GM12878 (cell line): ENCODE measurements around the gene CDH10. TPM values are rescaled to one million over a fixed set of nuclear protein-coding genes. Genes with fewer than 3 reads are reported as not detected.

Experiments used
- ATAC-seq: fragments of 200-7000 bp; cut with Tn5 transposase; 3 replicates; pipeline ENCODE4 v1.9.1; 2020; ENCODE audit warnings: mild to moderate bottlenecking, moderate library complexity
- BruUV-seq: library from RNA; stranded (reverse); fragments of 400-500 nt; replicated peaks from 2 replicates; lab custom pipeline; 2021; lab: Mats Ljungman, UMichigan
- CTCF ChIA-PET: fragments of 300-600 bp; sonication (Branson Sonifier 250); formaldehyde crosslinking; extraction: SDS; loops from one replicate; lab custom pipeline; 2021; ENCODE audit warnings: inconsistent platforms; lab: Yijun Ruan, JAX
- POLR2A ChIA-PET: fragments of 350-600 bp; formaldehyde crosslinking; extraction: SDS; loops from one replicate; lab custom pipeline; 2021; ENCODE audit warnings: inconsistent platforms; lab: Charles Lee
- RAD21 ChIA-PET: fragments of 300-600 bp; sonication (Branson Sonifier 250); formaldehyde crosslinking; loops from one replicate; lab custom pipeline; 2023; ENCODE audit warnings: antibody characterized with exemption; ENCODE audit not compliant: unreplicated experiment; lab: Charles Lee
- SMC1A ChIA-PET: fragments of 300-600 bp; sonication (Branson Sonifier 250); formaldehyde crosslinking; loops from one replicate; lab custom pipeline; 2023; ENCODE audit not compliant: unreplicated experiment, uncharacterized antibody; lab: Charles Lee
- DNase-seq: peaks from one replicate; pipeline ENCODE4 v3.0.0-alpha.2; 2011; ENCODE audit warnings: low read depth, low spot score
- FAIRE-seq: peaks from 3 replicates; lab custom pipeline; 2011; peaks lifted over from hg19 to GRCh38; lab: Jason Lieb, UNC
- H2AFZ ChIP-seq: 2 replicates; pipeline ENCODE4 v1.6.0; 2011; ENCODE audit warnings: low read depth, low read length, control low read depth; ENCODE audit not compliant: control insufficient read depth
- H3K27ac ChIP-seq: 2 replicates; pipeline ENCODE4 v1.5.1; 2011; ENCODE audit warnings: control low read depth; ENCODE audit not compliant: control insufficient read depth, insufficient read depth
- H3K27me3 ChIP-seq, 2 experiments: replicated peaks in 1 of 2; 2 replicates each; pipeline versions ENCODE4 v1.6.0 to v1.6.1; 2011; ENCODE audit warnings: low read length in 1 of 2; ENCODE audit not compliant: control insufficient read depth in 2 of 2, insufficient read depth in 2 of 2
- H3K36me3 ChIP-seq, 2 experiments: 2 replicates each; pipeline ENCODE4 v1.5.1; 2011; ENCODE audit warnings: low read length in 1 of 2; ENCODE audit not compliant: control insufficient read depth in 2 of 2, insufficient read depth in 2 of 2
- H3K4me1 ChIP-seq: 2 replicates; pipeline ENCODE4 v1.6.1; 2011; ENCODE audit warnings: mild to moderate bottlenecking, low read length, moderate library complexity, mixed read lengths; ENCODE audit not compliant: control insufficient read depth, insufficient read depth
- H3K4me2 ChIP-seq: 2 replicates; pipeline ENCODE4 v1.6.0; 2011; ENCODE audit warnings: control low read depth; ENCODE audit not compliant: control insufficient read depth, insufficient read depth
- H3K4me3 ChIP-seq: fragments of 200-600 bp; sonication (generic); 2 replicates; pipeline ENCODE4 v1.5.1; 2016
- H3K79me2 ChIP-seq: 2 replicates; pipeline ENCODE4 v1.6.0; 2011; ENCODE audit warnings: low read length; ENCODE audit not compliant: control insufficient read depth, insufficient read depth
- H3K9ac ChIP-seq: 2 replicates; pipeline ENCODE4 v1.8.0; 2011; ENCODE audit warnings: low read length, control low read depth, mixed read lengths; ENCODE audit not compliant: control insufficient read depth, insufficient read depth
- H3K9me3 ChIP-seq: replicated peaks from 3 replicates; pipeline ENCODE4 v1.5.1; 2011; ENCODE audit warnings: mild to moderate bottlenecking, low read length; ENCODE audit not compliant: control insufficient read depth, insufficient read depth
- H4K20me1 ChIP-seq: 2 replicates; pipeline ENCODE4 v1.6.0; 2011; ENCODE audit not compliant: control insufficient read depth, insufficient read depth
- BACH1 ChIP-seq: fragments of 450-650 bp; IDR thresholded peaks from 2 replicates; pipeline ENCODE4 v1.6.1; 2017; ENCODE audit warnings: mild to moderate bottlenecking, borderline replicate concordance
- CBX3 ChIP-seq: fragments of 200-600 bp; sonication (generic); IDR thresholded peaks from 2 replicates; pipeline ENCODE4 v1.6.1; 2016; ENCODE audit warnings: low read depth, borderline replicate concordance
- EED ChIP-seq: sonication (generic); IDR thresholded peaks from 2 replicates; pipeline ENCODE4 v1.6.1; 2016; ENCODE audit warnings: antibody characterized with exemption, low read depth
- EZH2 ChIP-seq: IDR thresholded peaks from 2 replicates; pipeline ENCODE4 v1.6.1; 2012; ENCODE audit warnings: low read depth, mild to moderate bottlenecking, control low read depth, inconsistent platforms, low read length, borderline replicate concordance; ENCODE audit not compliant: control insufficient read depth
- MTA3 ChIP-seq: IDR thresholded peaks from 2 replicates; pipeline ENCODE4 v1.6.1; 2012; ENCODE audit warnings: low read length, inconsistent platforms, borderline replicate concordance
- MYC ChIP-seq: IDR thresholded peaks from 2 replicates; pipeline ENCODE4 v1.6.1; 2011; ENCODE audit warnings: mild to moderate bottlenecking, low read length, moderate library complexity, inconsistent platforms; ENCODE audit not compliant: insufficient read depth, insufficient replicate concordance, insufficient read length, severe bottlenecking
- NFIC ChIP-seq: IDR thresholded peaks from 2 replicates; pipeline ENCODE4 v1.6.1; 2012; ENCODE audit warnings: low read depth, mild to moderate bottlenecking, inconsistent platforms, low read length, moderate library complexity
- STAT1 ChIP-seq: fragments of 450-650 bp; conservative IDR thresholded peaks from 2 replicates; pipeline ENCODE4 v1.6.1; 2014; ENCODE audit warnings: antibody characterized with exemption, mild to moderate bottlenecking
- WGBS: methylation state at CpG from one replicate; pipeline ENCODE4 v1.1.6; 2016; ENCODE audit warnings: low lambda C conversion rate; ENCODE audit not compliant: insufficient replicate concordance, insufficient coverage; ENCODE audit errors: missing lambda C conversion rate; 5-methylcytosine and 5-hydroxymethylcytosine counted together
- in situ Hi-C: fragments of 300-500 bp; cut with MboI; formaldehyde crosslinking; loops from 9 replicates; pipeline ENCODE4 v1.14.3; 2018; ENCODE audit warnings: mixed read lengths
- intact Hi-C: fragments of 100-400 bp; cut with micrococcal nuclease; formaldehyde crosslinking; loops from one replicate; pipeline ENCODE4 v1.14.2; 2022; ENCODE audit not compliant: unreplicated experiment
- polyA plus RNA-seq, 11 experiments: library from polyadenylated mRNA; depleted of rRNA in 4 of 11; unstranded in 6 of 11; stranded (reverse) in 5 of 11; fragments of >200 nt; fragmentation: Nextera tagmentation in 4 of 11; fragmentation: Illumina TruSeq in 1 of 11; extraction: Ambion mirVana in 4 of 11; extraction: Trizol in 1 of 11; gene quantifications; 1 replicate in 1 of 11; 2 replicates in 10 of 11; pipeline versions ENCODE4 v1.2.1 to v1.2.3, GENCODE V29; 2011 to 2016; ENCODE audit warnings: inconsistent platforms in 2 of 11, missing spikeins in 2 of 11, low read depth in 1 of 11
- total RNA-seq, 4 experiments: library from RNA; depleted of rRNA in 3 of 4; stranded (reverse); fragments of >200 nt in 3 of 4; fragmentation: Illumina TruSeq in 1 of 4; extraction: Trizol in 1 of 4; gene quantifications; 2 replicates each; pipeline versions ENCODE4 v1.2.1 to v1.2.3, GENCODE V29; 2013 to 2021
- TF ChIP-seq, protein P1 (sequence below): fragments of 450-650 bp; formaldehyde crosslinking; IDR thresholded peaks from 2 replicates; pipeline ENCODE4 v1.4.0; 2022; ENCODE audit warnings: mild to moderate bottlenecking, moderate library complexity

Gene CDH10
- total and polyA plus RNA-seq, 10 of the 15 experiments (the other 5 are each of a cell fraction or from before 2014, with no cell fraction given) = 0.04 to 0.05 TPM; not detected in 8

DNA sequence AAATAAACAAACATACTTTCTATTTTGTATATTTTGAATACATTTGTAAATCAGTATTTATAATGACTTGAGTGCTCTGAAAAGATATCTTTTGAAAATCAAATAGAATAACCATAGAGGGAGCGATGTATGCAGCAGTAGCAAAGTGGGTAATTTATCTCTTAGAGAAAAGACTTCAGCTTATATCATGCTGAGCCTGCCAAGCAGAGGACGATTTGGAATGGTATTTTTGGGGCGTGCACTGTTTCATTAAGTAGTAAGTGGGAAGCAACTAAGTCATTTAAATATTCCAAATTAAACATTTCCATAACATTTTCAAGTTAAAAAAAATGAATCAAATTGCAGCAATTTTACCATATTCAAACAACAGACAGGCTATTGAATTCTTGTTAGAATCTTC, 147.6 kb downstream of the CDH10 start:
- Histone ChIP-seq H3K27ac (no peak overlapping the region), H3K4me3 (no peak overlapping the region), H3K4me1 (no peaks in the 10 kb centered on the region), H3K9me3 (no peaks in the 10 kb centered on the region), H3K9ac (no peak overlapping the region), H3K36me3 (no peaks in the 10 kb centered on the region), H2AFZ (no peak overlapping the region), H4K20me1 (no peaks in the 10 kb centered on the region), H3K79me2 (no peaks in the 10 kb centered on the region), H3K27me3 (no peaks in the 10 kb centered on the region), H3K4me2 (no peak overlapping the region)
- BruUV-seq = no TSS peak
- 27% methylated on average over 3 of the region's 3 CpGs for WGBS
- ChIA-PET CTCF (no interaction called here), POLR2A (no interaction called here), SMC1A (interaction anchor here (0.8 to 1.2 kb wide), 2 partner anchors 10 to 1163 kb away, joined by 3 read pairs; no protein-coding TSS in a partner anchor), RAD21 (no interaction called here)
- DNase-seq (no peak), ATAC-seq (no peak), FAIRE-seq (no peak)
- TF ChIP-seq EED = no peak
- no peak for TF ChIP-seq EZH2
- TF ChIP-seq MTA3 = no peak
- TF ChIP-seq, protein P1, sequence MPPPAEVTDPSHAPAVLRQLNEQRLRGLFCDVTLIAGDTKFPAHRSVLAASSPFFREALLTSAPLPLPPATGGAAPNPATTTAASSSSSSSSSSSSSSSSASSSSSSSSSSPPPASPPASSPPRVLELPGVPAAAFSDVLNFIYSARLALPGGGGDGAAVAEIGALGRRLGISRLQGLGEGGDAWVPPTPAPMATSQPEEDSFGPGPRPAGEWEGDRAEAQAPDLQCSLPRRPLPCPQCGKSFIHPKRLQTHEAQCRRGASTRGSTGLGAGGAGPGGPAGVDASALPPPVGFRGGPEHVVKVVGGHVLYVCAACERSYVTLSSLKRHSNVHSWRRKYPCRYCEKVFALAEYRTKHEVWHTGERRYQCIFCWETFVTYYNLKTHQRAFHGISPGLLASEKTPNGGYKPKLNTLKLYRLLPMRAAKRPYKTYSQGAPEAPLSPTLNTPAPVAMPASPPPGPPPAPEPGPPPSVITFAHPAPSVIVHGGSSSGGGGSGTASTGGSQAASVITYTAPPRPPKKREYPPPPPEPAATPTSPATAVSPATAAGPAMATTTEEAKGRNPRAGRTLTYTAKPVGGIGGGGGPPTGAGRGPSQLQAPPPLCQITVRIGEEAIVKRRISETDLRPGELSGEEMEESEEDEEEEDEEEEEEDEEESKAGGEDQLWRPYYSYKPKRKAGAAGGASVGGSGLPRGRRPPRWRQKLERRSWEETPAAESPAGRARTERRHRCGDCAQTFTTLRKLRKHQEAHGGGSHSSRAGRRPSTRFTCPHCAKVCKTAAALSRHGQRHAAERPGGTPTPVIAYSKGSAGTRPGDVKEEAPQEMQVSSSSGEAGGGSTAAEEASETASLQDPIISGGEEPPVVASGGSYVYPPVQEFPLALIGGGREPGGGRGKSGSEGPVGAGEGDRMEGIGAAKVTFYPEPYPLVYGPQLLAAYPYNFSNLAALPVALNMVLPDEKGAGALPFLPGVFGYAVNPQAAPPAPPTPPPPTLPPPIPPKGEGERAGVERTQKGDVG (CRISPR knock-in tag) = no peak
- TF ChIP-seq MYC = no peak
- TF ChIP-seq NFIC = no peak
- no peak for TF ChIP-seq STAT1
- no peak for TF ChIP-seq BACH1
- no peak for TF ChIP-seq CBX3
- intact Hi-C loops = no loop called here
- in situ Hi-C loops = no loop called here
